K562 (cell line): ENCODE data around the gene RHEBL1. TPM values are rescaled to one million over a fixed set of nuclear protein-coding genes. Genes with fewer than 3 reads are reported as not detected.
A peak's percentile ranks its signal among the peaks of the same experiment; 100 is the strongest.

Source experiments
- CCNT2 ChIP-seq: IDR thresholded peaks from 2 replicates; pipeline ENCODE4 v1.6.1; 2011; ENCODE audit warnings: borderline replicate concordance, low read depth, mild to moderate bottlenecking, moderate library complexity, mixed read lengths, low read length; ENCODE audit not compliant: insufficient read length; ENCODE audit errors: extremely low read depth
- DDX20 ChIP-seq: fragments of 450-650 bp; IDR thresholded peaks from 2 replicates; pipeline ENCODE4 v1.6.1; 2016; ENCODE audit warnings: missing genetic modification characterization, low read depth, mild to moderate bottlenecking, missing compliant biosample characterization, moderate library complexity
- DMBX1 ChIP-seq: fragments of 250-450 bp; sonication (Bioruptor Pico); IDR thresholded peaks from 2 replicates; pipeline ENCODE4 v1.8.0; 2022; ENCODE audit warnings: inconsistent platforms, mild to moderate bottlenecking, moderate library complexity, borderline replicate concordance
- FOXP1 ChIP-seq: sonication (generic); formaldehyde crosslinking; IDR thresholded peaks from 2 replicates; pipeline ENCODE4 v1.8.0; 2022; ENCODE audit warnings: mild to moderate bottlenecking, missing genetic modification reagents
- KDM4B ChIP-seq, 2 experiments: fragments of 450-650 bp in 1 of 2; sonication (generic) in 1 of 2; IDR thresholded peaks; 2 replicates each; pipeline ENCODE4 v1.6.1; 2016 to 2017; ENCODE audit warnings: borderline replicate concordance in 2 of 2, antibody characterized with exemption in 1 of 2, low read depth in 1 of 2, mild to moderate bottlenecking in 1 of 2
- NR0B1 ChIP-seq: fragments of 450-650 bp; IDR thresholded peaks from one replicate; pipeline ENCODE4 v1.6.1; 2018; ENCODE audit warnings: mild to moderate bottlenecking, moderate library complexity; ENCODE audit not compliant: partially characterized antibody
- POLR2A ChIP-seq: fragments of 450-650 bp; conservative IDR thresholded peaks from 2 replicates; pipeline ENCODE4 v1.6.1; 2016
- SIX5 ChIP-seq, 2 experiments: IDR thresholded peaks; 2 replicates each; pipeline ENCODE4 v1.6.1; 2011; ENCODE audit warnings: low read length in 2 of 2, borderline replicate concordance in 1 of 2, low read depth in 1 of 2, mild to moderate bottlenecking in 1 of 2, moderate library complexity in 1 of 2; ENCODE audit not compliant: insufficient read depth in 1 of 2
- SP2 ChIP-seq: IDR thresholded peaks from 2 replicates; pipeline ENCODE4 v1.6.1; 2011; ENCODE audit warnings: mild to moderate bottlenecking, low read depth, low read length, moderate library complexity; ENCODE audit not compliant: poor library complexity, severe bottlenecking; ENCODE audit errors: extremely low read depth
- SUPT5H ChIP-seq: fragments of 450-650 bp; IDR thresholded peaks from 2 replicates; pipeline ENCODE4 v1.6.1; 2016
- TEAD1 ChIP-seq, 2 experiments: fragments of 450-650 bp in 1 of 2; sonication (generic) in 1 of 2; formaldehyde crosslinking; IDR thresholded peaks; 2 replicates each; pipeline versions ENCODE4 v1.4.0 to v1.8.0; 2020 to 2022; ENCODE audit warnings: mild to moderate bottlenecking in 2 of 2, missing genetic modification reagents in 1 of 2
- ZBTB1 ChIP-seq: sonication (generic); formaldehyde crosslinking; IDR thresholded peaks from 2 replicates; pipeline ENCODE4 v1.8.1; 2023; ENCODE audit warnings: missing genetic modification reagents, low read depth, mild to moderate bottlenecking, borderline replicate concordance
- ZNF165 ChIP-seq: fragments of 250-450 bp; sonication (Bioruptor Pico); IDR thresholded peaks from 2 replicates; pipeline ENCODE4 v1.4.0; 2020; ENCODE audit warnings: borderline replicate concordance
- ZNF668 ChIP-seq: fragments of 250-450 bp; sonication (Bioruptor Pico); IDR thresholded peaks from 2 replicates; pipeline ENCODE4 v1.8.0; 2022; ENCODE audit warnings: mild to moderate bottlenecking, inconsistent platforms
- ZNF764 ChIP-seq: fragments of 250-450 bp; sonication (Bioruptor Pico); IDR thresholded peaks from 2 replicates; pipeline ENCODE4 v1.4.0; 2020; ENCODE audit warnings: low read depth, mild to moderate bottlenecking, moderate library complexity
- polyA plus RNA-seq, 8 experiments: library from polyadenylated mRNA; depleted of rRNA in 4 of 8; stranded (reverse) in 5 of 8; unstranded in 3 of 8; fragments of >200 nt; fragmentation: Nextera tagmentation in 2 of 8; fragmentation: Illumina TruSeq in 1 of 8; extraction: Ambion mirVana in 2 of 8; extraction: Trizol in 1 of 8; gene quantifications; 2 replicates each; pipeline versions ENCODE4 v1.2.1 to v1.2.3, GENCODE V29; 2011 to 2014; ENCODE audit warnings: inconsistent platforms in 1 of 8, missing spikeins in 1 of 8
- total RNA-seq, 7 experiments: library from RNA; depleted of rRNA in 6 of 7; stranded (reverse); fragments of >200 nt in 6 of 7; fragmentation: Illumina TruSeq in 2 of 7; extraction: Trizol in 2 of 7; gene quantifications; 2 replicates each; pipeline versions ENCODE4 v1.2.1 to v1.2.3, GENCODE V29; 2011 to 2021; ENCODE audit warnings: low replicate concordance in 1 of 7
- TF ChIP-seq, protein P1 (sequence below): fragments of 450-650 bp; conservative IDR thresholded peaks from 2 replicates; pipeline ENCODE4 v1.6.1; 2016; ENCODE audit warnings: missing genetic modification characterization, low read depth, mild to moderate bottlenecking, missing compliant biosample characterization, moderate library complexity

Gene RHEBL1
- total and polyA plus RNA-seq, 9 of the 15 experiments (the other 6 are each of a cell fraction or from before 2014, with no cell fraction given): 4.3 to 36.1 (median 8.2) TPM

GRCh38 chr12:49017891-49018260 lies 51.9 kb downstream of the RHEBL1 start (continued):
- TF ChIP-seq, protein P1, sequence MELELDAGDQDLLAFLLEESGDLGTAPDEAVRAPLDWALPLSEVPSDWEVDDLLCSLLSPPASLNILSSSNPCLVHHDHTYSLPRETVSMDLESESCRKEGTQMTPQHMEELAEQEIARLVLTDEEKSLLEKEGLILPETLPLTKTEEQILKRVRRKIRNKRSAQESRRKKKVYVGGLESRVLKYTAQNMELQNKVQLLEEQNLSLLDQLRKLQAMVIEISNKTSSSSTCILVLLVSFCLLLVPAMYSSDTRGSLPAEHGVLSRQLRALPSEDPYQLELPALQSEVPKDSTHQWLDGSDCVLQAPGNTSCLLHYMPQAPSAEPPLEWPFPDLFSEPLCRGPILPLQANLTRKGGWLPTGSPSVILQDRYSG (tag): no peak
- TF ChIP-seq POLR2A (no peak), ZNF764 (CRISPR knock-in tag) (no peak), DMBX1 (CRISPR knock-in tag) (no peak), SUPT5H (no peak), SP2 (no peak), ZNF668 (CRISPR knock-in tag) (no peak), SIX5 (IDR thresholded peaks at IDR 0.05; ENCODE audit: borderline replicate concordance in 1 of 2, insufficient read depth in 1 of 2, low read depth in 1 of 2, low read length in 2 of 2) (no peak), FOXP1 (CRISPR knock-in tag) (0 out of 2 replicates have a peak, but pooled peaks have one; percentile 11), DDX20 (tag) (no peak), ZBTB1 (CRISPR knock-in tag) (no peak), NR0B1 (no peak), CCNT2 (no peak), TEAD1 (CRISPR knock-in tag; IDR thresholded peaks at IDR 0.05) (0 out of 4 replicates have a peak, but pooled peaks of 1 of the 2 experiments have one; percentile 25), KDM4B (IDR thresholded peaks at IDR 0.05; ENCODE audit: borderline replicate concordance in 2 of 2, low read depth in 1 of 2) (no peak), ZNF165 (CRISPR knock-in tag) (0 out of 2 replicates have a peak, but pooled peaks have one; percentile 10)
